ENCODE measurements around the gene RND2. TPM values are rescaled to one million over a fixed set of nuclear protein-coding genes. Genes with fewer than 3 reads are reported as not detected.
A peak's percentile ranks its signal among the peaks of the same experiment; 100 is the strongest.

Gene RND2
- total RNA-seq, 1 donor from 2014 or later = 0.13 TPM

GRCh38 chr17:43014020-43014648 is 10.9 kb upstream of the RND2 start:
- CTCF ChIA-PET = no interaction called here
- H3K9me3 Mint-ChIP-seq = no peaks in the 10 kb centered on the region
- POLR2A ChIA-PET = interaction anchor here (0.5 to 1.4 kb wide), 2 partner anchors 16 to 29 kb away, joined by 5 to 7 read pairs; partner anchors contain the start of gene RPL27
- H3K27me3 Mint-ChIP-seq = no peaks in the 10 kb centered on the region
- ATAC-seq (ENCODE audit: low read depth) (no peak), DNase-seq (no peak)
- TF ChIP-seq CTCF (IDR thresholded peaks at IDR 0.05) = no peak
- no peak overlapping the region for H3K4me3 Mint-ChIP-seq
- peaks cover 5% of the 10 kb centered on the region for H3K4me1 Mint-ChIP-seq
- intact Hi-C loops (cut with micrococcal nuclease) = no loop called here
- H3K36me3 Mint-ChIP-seq (ENCODE audit: low read depth) = peaks cover 52% of the 10 kb centered on the region
- H3K27ac Mint-ChIP-seq = no peak overlapping the region

- peak overlapping the region; percentile 3 for H3K27ac Mint-ChIP-seq
- intact Hi-C loops (cut with micrococcal nuclease) = no loop called here
- POLR2A ChIA-PET = interaction anchor here (0.6 to 0.8 kb wide), 3 partner anchors 14 to 184 kb away, joined by 5 to 7 read pairs (median 5); partner anchors contain the start of gene RPL27
- TF ChIP-seq CTCF (IDR thresholded peaks at IDR 0.05) = no peak
- ATAC-seq (ENCODE audit: low read depth) (no peak), DNase-seq (no peak)
- peaks cover 5% of the 10 kb centered on the region for H3K4me1 Mint-ChIP-seq
- CTCF ChIA-PET = no interaction called here
- no peak overlapping the region for H3K4me3 Mint-ChIP-seq
- H3K36me3 Mint-ChIP-seq (ENCODE audit: low read depth) = peaks cover 52% of the 10 kb centered on the region
- no peaks in the 10 kb centered on the region for H3K27me3 Mint-ChIP-seq
- H3K9me3 Mint-ChIP-seq = no peaks in the 10 kb centered on the region
Observed at GRCh38 chr17:43014649-43015542, 10.1 kb upstream of the RND2 start.

GRCh38 chr17:43015579-43015978 is 9.5 kb upstream of the RND2 start:
- intact Hi-C loops (cut with micrococcal nuclease) = no loop called here
- ATAC-seq (ENCODE audit: low read depth) = no peak

GRCh38 chr17:43016216-43016615 is 8.8 kb upstream of the RND2 start:
- intact Hi-C loops (cut with micrococcal nuclease) = no loop called here
- Mint-ChIP-seq H3K4me1 (peaks cover 5% of the 10 kb centered on the region), H3K9me3 (no peaks in the 10 kb centered on the region), H3K4me3 (no peak overlapping the region), H3K36me3 (ENCODE audit: low read depth) (peaks cover 49% of the 10 kb centered on the region), H3K27me3 (no peaks in the 10 kb centered on the region), H3K27ac (no peak overlapping the region)
- DNase-seq (no peak), ATAC-seq (ENCODE audit: low read depth) (no peak)
- no peak for TF ChIP-seq CTCF (IDR thresholded peaks at IDR 0.05)
- ChIA-PET CTCF (no interaction called here), POLR2A (no interaction called here)

More at GRCh38 chr17:43015579-43015978, 9.5 kb upstream of the RND2 start:
- Mint-ChIP-seq H3K27ac (peak overlapping the region; percentile 1), H3K4me3 (no peak overlapping the region), H3K27me3 (no peaks in the 10 kb centered on the region), H3K9me3 (no peaks in the 10 kb centered on the region), H3K4me1 (peaks cover 1% of the 10 kb centered on the region), H3K36me3 (ENCODE audit: low read depth) (peaks cover 51% of the 10 kb centered on the region)
- CTCF ChIA-PET = no interaction called here
- POLR2A ChIA-PET = interaction anchor here (0.6 kb wide), 1 partner anchor 183 kb away, joined by 5 read pairs; no protein-coding TSS in a partner anchor
- no peak for DNase-seq
- TF ChIP-seq CTCF (IDR thresholded peaks at IDR 0.05) = no peak
